Endothelial cell of umbilical vein (primary cell): Measurements from ENCODE around the gene FUT3. TPM values are rescaled to one million over a fixed set of nuclear protein-coding genes. Genes with fewer than 3 reads are reported as not detected.
"Not testable (repeated sequence)": the region's sequence is repeated elsewhere in the genome, so short reads cannot be mapped to it uniquely, and the experiment has no call there.

Experiments used
- BruUV-seq: library from RNA; stranded (reverse); fragments of 400-500 nt; replicated peaks from 2 replicates; lab custom pipeline; 2021; lab: Mats Ljungman, UMichigan
- CTCF ChIA-PET: fragments of 300-600, 350-600 bp; sonication (Branson Sonifier 250); formaldehyde crosslinking; loops from one replicate; lab custom pipeline; 2021; ENCODE audit warnings: antibody characterized with exemption, inconsistent platforms; lab: Charles Lee
- POLR2A ChIA-PET: fragments of 300-600, 350-600 bp; sonication (Branson Sonifier 250); formaldehyde crosslinking; loops from one replicate; lab custom pipeline; 2021; ENCODE audit warnings: antibody characterized with exemption, inconsistent platforms; lab: Charles Lee
- DNase-seq: peaks from one replicate; pipeline ENCODE4 v3.0.0-alpha.2; 2011; ENCODE audit warnings: low read depth, low spot score
- FAIRE-seq: peaks from 2 replicates; lab custom pipeline; 2011; peaks lifted over from hg19 to GRCh38; lab: Jason Lieb, UNC
- H2AFZ ChIP-seq: 2 replicates; pipeline ENCODE4 v1.6.0; 2012; ENCODE audit warnings: low read depth, low read length, control low read depth, inconsistent platforms
- H3K27ac ChIP-seq: 2 replicates; pipeline ENCODE4 v1.5.1; 2011; ENCODE audit warnings: low read depth, mild to moderate bottlenecking, control low read depth, low read length, moderate library complexity; ENCODE audit not compliant: insufficient read depth
- H3K27me3 ChIP-seq, 2 experiments: 2 replicates each; pipeline versions ENCODE4 v1.6.0 to v1.6.1; 2011; ENCODE audit warnings: low read length in 2 of 2, mixed read lengths in 1 of 2; ENCODE audit not compliant: control insufficient read depth in 2 of 2, insufficient read depth in 2 of 2
- H3K36me3 ChIP-seq, 2 experiments: 2 replicates in 1 of 2; 3 replicates in 1 of 2; pipeline ENCODE4 v1.5.1; 2011; ENCODE audit warnings: low read length in 2 of 2, mild to moderate bottlenecking in 1 of 2, moderate library complexity in 1 of 2; ENCODE audit not compliant: control insufficient read depth in 2 of 2, insufficient read depth in 2 of 2; ENCODE audit errors: extremely low read depth in 1 of 2
- H3K4me1 ChIP-seq: 3 replicates; pipeline ENCODE4 v1.5.1; 2011; ENCODE audit warnings: mild to moderate bottlenecking, low read length; ENCODE audit not compliant: control insufficient read depth, insufficient read depth; ENCODE audit errors: extremely low read depth
- H3K4me2 ChIP-seq: 2 replicates; pipeline ENCODE4 v1.6.1; 2011; ENCODE audit warnings: low read length, control low read depth, mixed read lengths; ENCODE audit not compliant: insufficient read depth
- H3K4me3 ChIP-seq, 3 experiments: fragments of 200-600 bp in 1 of 3; sonication (generic), shearing (Covaris generic) in 1 of 3; replicated peaks in 1 of 3; 2 replicates each; pipeline ENCODE4 v1.5.1; 2011 to 2016; ENCODE audit warnings: control low read depth in 3 of 3, low read length in 3 of 3, mild to moderate bottlenecking in 2 of 3, inconsistent platforms in 1 of 3, low read depth in 1 of 3, moderate library complexity in 1 of 3; ENCODE audit not compliant: insufficient read depth in 1 of 3
- H3K79me2 ChIP-seq: 2 replicates; pipeline ENCODE4 v1.6.0; 2012; ENCODE audit warnings: low read length, inconsistent platforms; ENCODE audit not compliant: control insufficient read depth, insufficient read depth
- H3K9ac ChIP-seq: replicated peaks from 2 replicates; pipeline ENCODE3; 2011; ENCODE audit warnings: low read length, control low read depth; ENCODE audit not compliant: insufficient read depth; ENCODE audit errors: extremely low read depth
- H3K9me1 ChIP-seq: replicated peaks from 3 replicates; pipeline ENCODE4 v1.6.0; 2011; ENCODE audit warnings: mild to moderate bottlenecking, low read length; ENCODE audit not compliant: control insufficient read depth, insufficient read depth; ENCODE audit errors: extremely low read depth
- H3K9me3 ChIP-seq: replicated peaks from 2 replicates; pipeline ENCODE4 v1.5.1; 2012; ENCODE audit warnings: low read length, inconsistent platforms; ENCODE audit not compliant: control insufficient read depth, insufficient read depth
- H4K20me1 ChIP-seq: replicated peaks from 2 replicates; pipeline ENCODE3; 2011; ENCODE audit warnings: mild to moderate bottlenecking, low read length; ENCODE audit not compliant: control insufficient read depth, insufficient read depth; ENCODE audit errors: extremely low read depth
- FOS ChIP-seq: IDR thresholded peaks from 2 replicates; pipeline ENCODE4 v1.6.1; 2011; ENCODE audit warnings: mild to moderate bottlenecking, low read length, moderate library complexity, borderline replicate concordance; ENCODE audit not compliant: insufficient read depth
- GATA2 ChIP-seq: IDR thresholded peaks from 2 replicates; pipeline ENCODE4 v1.7.0; 2011; ENCODE audit warnings: low read depth, mild to moderate bottlenecking, moderate library complexity, mixed read lengths, low read length; ENCODE audit not compliant: insufficient read length, insufficient read depth
- POLR2AphosphoS5 ChIP-seq: IDR thresholded peaks from 2 replicates; pipeline ENCODE4 v1.6.1; 2012; ENCODE audit warnings: low read depth, mild to moderate bottlenecking, control low read depth, low read length, moderate library complexity; ENCODE audit not compliant: insufficient read depth
- dilution Hi-C: fragments of 300-500 bp; cut with MboI; formaldehyde crosslinking; loops from one replicate; pipeline ENCODE4 v1.15.0; 2019; ENCODE audit warnings: low sequenced_read_pairs; ENCODE audit not compliant: extremely low pct_ligation_motif_present
- intact Hi-C: fragments of 100-400 bp; cut with micrococcal nuclease; formaldehyde crosslinking; loops from one replicate; pipeline ENCODE4 v1.10.0; 2022
- polyA plus RNA-seq, 4 experiments: library from polyadenylated mRNA; depleted of rRNA in 3 of 4; stranded (reverse) in 3 of 4; unstranded in 1 of 4; fragments of >200 nt; gene quantifications; 2 replicates each; pipeline versions ENCODE4 v1.2.1 to v1.2.3, GENCODE V29; 2011 to 2012; ENCODE audit warnings: missing spikeins in 1 of 4
- total RNA-seq: library from RNA; stranded (reverse); gene quantifications from 2 replicates; pipeline ENCODE4 v1.2.3, GENCODE V29; 2021

FUT3 gene
- total and polyA plus RNA-seq, 2 donors (not counting 3 experiments of a cell fraction or from before 2014, with no cell fraction given) = not detected

DNA sequence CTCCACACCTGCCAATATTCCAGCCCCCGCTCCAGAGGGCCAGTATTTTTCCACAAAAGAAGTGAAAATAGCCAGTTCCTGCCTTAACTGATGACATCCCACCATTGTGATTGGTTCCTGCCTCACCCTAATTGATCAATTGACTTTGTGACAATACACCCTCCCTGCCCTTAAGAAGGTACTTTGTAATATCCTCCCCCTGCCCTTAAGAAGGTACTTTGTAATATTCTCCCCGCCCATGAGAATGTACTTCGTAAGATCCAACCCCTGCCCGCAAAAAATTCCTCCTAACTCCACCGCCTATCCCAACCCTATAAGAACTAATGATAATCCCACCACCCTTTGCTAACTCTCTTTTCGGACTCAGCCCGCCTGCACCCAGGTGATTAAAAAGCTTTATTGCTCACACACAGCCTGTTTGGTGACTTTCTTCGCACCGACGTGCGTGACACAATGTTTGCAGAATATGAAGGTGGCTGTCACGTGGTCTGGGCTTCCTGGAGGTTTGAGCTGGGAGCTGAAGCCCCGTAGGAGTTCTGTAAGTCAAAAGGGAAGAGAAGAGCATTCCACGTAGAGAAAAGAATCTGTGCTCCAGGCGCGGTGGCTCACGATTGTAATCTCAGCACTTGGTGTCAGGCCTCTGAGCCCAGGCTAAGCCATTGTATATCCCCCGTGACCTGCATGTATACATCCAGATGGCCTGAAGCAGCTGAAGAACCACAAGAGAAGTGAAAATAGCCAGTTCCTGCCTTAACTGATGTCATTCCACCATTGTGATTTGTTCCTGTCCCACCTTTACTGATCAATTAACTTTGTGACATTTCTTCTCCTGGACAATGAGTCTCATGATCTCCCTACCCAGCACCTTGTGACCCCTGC, 6.2 kb upstream of the FUT3 start:
- dilution Hi-C loops (no loop called here), intact Hi-C loops (no loop called here)
- CTCF ChIA-PET = interaction anchor here (1.4 to 3.5 kb wide), 2 partner anchors 16 to 53 kb away, joined by 3 to 12 read pairs; no protein-coding TSS in a partner anchor
- H3K36me3 ChIP-seq = no peaks in the 10 kb centered on the region
- no peak for DNase-seq
- H3K27me3 ChIP-seq = peaks cover 0 to 10% of the 10 kb centered on the region in 2 experiments
- H3K4me2 ChIP-seq = no peak overlapping the region
- H3K4me1 ChIP-seq = no peaks in the 10 kb centered on the region
- FAIRE-seq = no peak
- POLR2A ChIA-PET = no interaction called here
- H2AFZ ChIP-seq = no peak overlapping the region
- H3K9me3 ChIP-seq = no peaks in the 10 kb centered on the region
- no TSS peak for BruUV-seq
- no peak overlapping the region for H3K4me3 ChIP-seq
- H3K9me1 ChIP-seq = no peaks in the 10 kb centered on the region
- no peaks in the 10 kb centered on the region for H3K79me2 ChIP-seq
- H3K27ac ChIP-seq = no peak overlapping the region
- no peak overlapping the region for H3K9ac ChIP-seq
- TF ChIP-seq GATA2 (no peak), FOS (no peak), POLR2AphosphoS5 (no peak)
- H4K20me1 ChIP-seq = no peaks in the 10 kb centered on the region

DNA sequence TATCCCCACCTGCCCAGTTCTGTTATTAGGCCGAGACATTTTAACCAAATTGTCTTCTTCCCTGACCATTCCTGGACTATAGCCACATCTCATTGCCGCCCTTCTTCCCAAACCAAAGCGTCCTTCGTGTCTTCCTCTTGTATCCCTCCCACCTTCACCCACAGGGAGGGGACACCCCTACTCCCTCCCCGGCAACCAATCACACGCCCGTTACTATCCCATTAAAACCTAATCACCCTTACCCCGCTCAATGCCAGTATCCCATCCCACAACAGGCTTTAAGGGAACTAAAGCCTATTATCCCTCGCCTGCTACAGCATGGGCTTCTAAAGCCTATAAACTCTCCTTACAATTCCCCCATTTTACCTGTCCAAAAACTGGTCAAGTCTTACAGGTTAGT, 3.9 kb upstream of the FUT3 start:
- DNase-seq, H3K79me2 ChIP-seq, H4K20me1 ChIP-seq, H3K4me2 ChIP-seq, H3K9ac ChIP-seq, dilution Hi-C loops, intact Hi-C loops, H3K27ac ChIP-seq, FAIRE-seq, H3K4me1 ChIP-seq, H3K9me1 ChIP-seq, H3K4me3 ChIP-seq, BruUV-seq, H3K36me3 ChIP-seq, POLR2A ChIA-PET, H3K9me3 ChIP-seq, H2AFZ ChIP-seq: not testable (repeated sequence)
- peaks cover 0 to 10% of the 10 kb centered on the region in 2 experiments for H3K27me3 ChIP-seq
- CTCF ChIA-PET = interaction anchor here (1.5 kb wide), 1 partner anchor 51 kb away, joined by 5 read pairs; no protein-coding TSS in a partner anchor

DNA sequence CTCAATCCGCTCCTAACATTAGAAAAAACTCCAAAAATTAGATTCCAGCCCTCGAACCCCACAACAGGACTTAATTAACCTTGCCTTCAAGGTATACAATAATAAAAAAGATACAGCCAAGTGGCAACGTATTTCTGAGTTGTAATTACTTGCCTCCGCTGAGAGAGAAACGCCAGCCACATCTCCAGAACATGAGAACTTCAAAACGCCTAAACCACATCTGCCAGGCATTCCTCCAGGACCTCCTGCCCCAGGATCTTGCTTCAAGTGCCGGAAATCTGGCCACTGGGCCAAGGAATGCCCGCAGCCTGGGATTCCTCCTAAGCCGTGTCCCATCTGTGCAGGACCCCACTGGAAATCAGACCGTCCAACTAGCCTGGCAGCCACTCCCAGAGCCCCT, 2.9 kb upstream of the FUT3 start:
- H3K27ac ChIP-seq, BruUV-seq, CTCF ChIA-PET, H3K9me1 ChIP-seq, H3K9me3 ChIP-seq, H3K4me3 ChIP-seq, H4K20me1 ChIP-seq, H3K9ac ChIP-seq, H3K4me1 ChIP-seq, H2AFZ ChIP-seq, intact Hi-C loops, H3K79me2 ChIP-seq, POLR2A ChIA-PET, H3K4me2 ChIP-seq, DNase-seq, H3K36me3 ChIP-seq, dilution Hi-C loops, FAIRE-seq: not testable (repeated sequence)
- H3K27me3 ChIP-seq = peaks cover 0 to 10% of the 10 kb centered on the region in 2 experiments
